ENCODE results near the gene EPB41L2. TPM values are rescaled to one million over a fixed set of nuclear protein-coding genes. Genes with fewer than 3 reads are reported as not detected.

EPB41L2 gene
- total RNA-seq, 3 donors from 2014 or later (not counting 1 experiment from before 2014, with no cell fraction given) = 6.8 to 11.4 (median 11.0) TPM

DNA sequence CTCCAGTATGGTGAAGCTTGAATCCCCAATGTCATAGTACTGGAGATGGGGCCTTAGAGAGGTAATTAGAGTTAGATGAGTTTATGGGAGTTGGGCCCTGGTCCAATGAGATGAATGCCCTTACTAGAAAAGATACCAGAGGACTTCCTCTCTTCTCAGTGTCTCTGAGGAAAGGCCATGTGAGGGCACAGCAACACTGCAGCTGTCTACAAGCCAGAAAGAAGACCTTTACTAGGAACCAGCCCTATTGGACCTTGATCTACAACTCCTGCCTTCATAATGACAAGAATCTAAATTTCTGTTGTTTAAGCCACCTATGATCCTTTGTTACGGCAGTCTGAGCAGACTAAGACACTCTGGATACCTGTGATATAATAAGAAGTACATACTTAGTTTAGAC is 40.9 kb upstream of the EPB41L2 start:
- no peak for TF ChIP-seq CTCF (IDR thresholded peaks at IDR 0.05)
- peaks cover 0 to 7% of the 10 kb centered on the region in 2 donors for H3K27me3 Mint-ChIP-seq (ENCODE audit: low read depth in 2 of 2)

GRCh38 chr6:131103296-131103695 is 40.3 kb upstream of the EPB41L2 start:
- Histone ChIP-seq H3K27me3 (ENCODE audit: control insufficient read depth, insufficient read depth, low read length) (no peaks in the 10 kb centered on the region), H3K4me3 (ENCODE audit: low read length) (no peak overlapping the region), H3K27ac (ENCODE audit: low read length) (no peak overlapping the region), H3K4me1 (ENCODE audit: control insufficient read depth, insufficient read depth, low read length) (no peaks in the 10 kb centered on the region), H3K36me3 (ENCODE audit: control insufficient read depth, insufficient read depth, low read length) (no peaks in the 10 kb centered on the region), H3K9me3 (ENCODE audit: control insufficient read depth, insufficient read depth, low read length) (no peaks in the 10 kb centered on the region)
- H3K4me1 Mint-ChIP-seq = no peaks in the 10 kb centered on the region
- no peaks in the 10 kb centered on the region for H3K9me3 Mint-ChIP-seq
- no peaks in the 10 kb centered on the region for H3K36me3 Mint-ChIP-seq
- intact Hi-C loops (cut with micrococcal nuclease) = no loop called here
- no peak overlapping the region for H3K4me3 Mint-ChIP-seq
- TF ChIP-seq CTCF (IDR thresholded peaks at IDR 0.05) = no peak
- peaks cover 3 to 12% of the 10 kb centered on the region in 2 donors for H3K27me3 Mint-ChIP-seq (ENCODE audit: low read depth in 2 of 2)
- DNase-seq (no peak), ATAC-seq (no peak)
- 89% methylated on average over 3 of the region's 4 CpGs for WGBS (ENCODE audit: insufficient coverage)
- no peak overlapping the region for H3K27ac Mint-ChIP-seq

More for the DNA sequence above, 40.9 kb upstream of the EPB41L2 start:
- H3K4me3 Mint-ChIP-seq = no peak overlapping the region
- no peak for DNase-seq
- intact Hi-C loops (cut with micrococcal nuclease) = no loop called here
- no peak overlapping the region for H3K27ac ChIP-seq (ENCODE audit: low read length)
- no peaks in the 10 kb centered on the region for H3K4me1 Mint-ChIP-seq
- ATAC-seq = no peak
- no peaks in the 10 kb centered on the region for H3K36me3 ChIP-seq (ENCODE audit: control insufficient read depth, insufficient read depth, low read length)
- no peaks in the 10 kb centered on the region for H3K36me3 Mint-ChIP-seq
- no peaks in the 10 kb centered on the region for H3K27me3 ChIP-seq (ENCODE audit: control insufficient read depth, insufficient read depth, low read length)
- H3K4me1 ChIP-seq (ENCODE audit: control insufficient read depth, insufficient read depth, low read length) = no peaks in the 10 kb centered on the region
- H3K27ac Mint-ChIP-seq = no peak overlapping the region
- no peaks in the 10 kb centered on the region for H3K9me3 Mint-ChIP-seq
- WGBS (ENCODE audit: insufficient coverage) = 100% methylated on average over 1 of the region's 1 CpG
- no peaks in the 10 kb centered on the region for H3K9me3 ChIP-seq (ENCODE audit: control insufficient read depth, insufficient read depth, low read length)
- H3K4me3 ChIP-seq (ENCODE audit: low read length) = no peak overlapping the region

DNA sequence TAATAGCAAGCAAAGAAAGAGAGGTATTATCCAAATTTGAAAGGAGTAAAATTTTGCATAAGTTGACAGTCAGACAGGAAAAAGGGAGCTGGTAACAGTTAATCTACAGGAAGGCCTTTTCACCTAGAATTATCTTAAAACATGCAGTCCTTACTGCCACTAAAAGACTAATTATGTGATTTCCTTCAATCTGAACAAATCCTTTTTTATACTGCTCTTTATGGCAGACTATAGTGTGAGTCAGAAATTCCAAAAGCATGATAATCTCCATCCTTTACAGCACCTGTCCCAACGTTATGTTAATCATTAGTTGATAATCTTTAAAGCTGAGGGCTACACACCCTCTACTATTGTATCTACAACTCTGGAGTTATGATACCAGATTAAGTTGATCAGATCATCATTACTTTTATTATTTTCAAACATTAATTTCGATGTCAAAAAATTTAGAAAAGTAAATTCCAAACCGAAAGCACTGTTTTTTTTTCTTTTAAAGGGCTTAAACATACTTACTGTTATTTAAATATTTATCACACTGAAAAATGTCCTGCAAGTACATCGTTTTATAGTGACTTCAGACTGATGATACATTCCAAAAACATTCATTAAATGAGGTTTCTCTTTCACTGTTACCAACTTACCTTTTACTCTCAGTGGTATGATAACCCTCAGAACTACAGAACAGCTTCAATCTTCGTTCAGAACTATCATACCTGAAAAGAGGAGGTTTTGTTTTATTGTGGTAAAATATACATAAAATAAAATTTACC is 39.1 kb upstream of the EPB41L2 start:
- Histone ChIP-seq H3K4me1 (ENCODE audit: control insufficient read depth, insufficient read depth, low read length) (no peaks in the 10 kb centered on the region), H3K27me3 (ENCODE audit: control insufficient read depth, insufficient read depth, low read length) (no peaks in the 10 kb centered on the region), H3K4me3 (ENCODE audit: low read length) (no peak overlapping the region), H3K9me3 (ENCODE audit: control insufficient read depth, insufficient read depth, low read length) (no peaks in the 10 kb centered on the region), H3K27ac (ENCODE audit: low read length) (no peak overlapping the region), H3K36me3 (ENCODE audit: control insufficient read depth, insufficient read depth, low read length) (no peaks in the 10 kb centered on the region)
- Mint-ChIP-seq H3K27ac (no peak overlapping the region), H3K27me3 (ENCODE audit: low read depth in 2 of 2) (peaks cover 3 to 12% of the 10 kb centered on the region in 2 donors), H3K9me3 (no peaks in the 10 kb centered on the region), H3K4me1 (no peaks in the 10 kb centered on the region), H3K36me3 (no peaks in the 10 kb centered on the region), H3K4me3 (no peak overlapping the region)
- TF ChIP-seq CTCF (IDR thresholded peaks at IDR 0.05) = no peak
- ATAC-seq (no peak), DNase-seq (no peak)
- intact Hi-C loops (cut with micrococcal nuclease) = no loop called here
- 82% methylated on average over 3 of the region's 5 CpGs for WGBS (ENCODE audit: insufficient coverage)

DNA sequence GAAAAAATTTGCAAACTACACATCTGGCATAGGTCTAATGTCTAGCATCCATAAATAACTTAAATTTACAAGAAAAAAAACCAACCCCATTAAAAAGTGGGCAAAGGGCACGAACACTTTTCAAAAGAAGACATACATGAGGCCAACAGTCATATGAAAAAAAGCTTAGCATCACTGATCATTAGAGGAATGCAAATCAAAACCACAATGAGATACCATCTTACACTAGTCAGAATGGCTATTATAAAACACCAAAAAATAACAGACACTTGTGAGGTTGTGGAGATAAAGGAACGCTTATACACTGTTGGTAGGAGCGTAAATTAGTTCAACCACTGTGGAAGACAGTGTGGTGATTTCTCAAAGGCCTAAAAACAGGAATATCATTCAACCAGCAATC is 33.7 kb upstream of the EPB41L2 start:
- DNase-seq (no peak), ATAC-seq (no peak)
- TF ChIP-seq CTCF (IDR thresholded peaks at IDR 0.05) = no peak
- no peaks in the 10 kb centered on the region for H3K4me1 Mint-ChIP-seq
- no peaks in the 10 kb centered on the region for H3K36me3 ChIP-seq (ENCODE audit: control insufficient read depth, insufficient read depth, low read length)
- WGBS (ENCODE audit: insufficient coverage) = 50% methylated on average over 1 of the region's 3 CpGs
- no peaks in the 10 kb centered on the region for H3K4me1 ChIP-seq (ENCODE audit: control insufficient read depth, insufficient read depth, low read length)
- H3K9me3 ChIP-seq (ENCODE audit: control insufficient read depth, insufficient read depth, low read length) = no peaks in the 10 kb centered on the region
- peaks cover 7 to 40% of the 10 kb centered on the region in 2 donors for H3K27me3 Mint-ChIP-seq (ENCODE audit: low read depth in 2 of 2)
- H3K9me3 Mint-ChIP-seq = no peaks in the 10 kb centered on the region
- H3K4me3 Mint-ChIP-seq = no peak overlapping the region
- intact Hi-C loops (cut with micrococcal nuclease) = no loop called here
- no peak overlapping the region for H3K4me3 ChIP-seq (ENCODE audit: low read length)
- no peak overlapping the region for H3K27ac Mint-ChIP-seq
- no peaks in the 10 kb centered on the region for H3K36me3 Mint-ChIP-seq
- no peaks in the 10 kb centered on the region for H3K27me3 ChIP-seq (ENCODE audit: control insufficient read depth, insufficient read depth, low read length)
- H3K27ac ChIP-seq (ENCODE audit: low read length) = no peak overlapping the region

All from natural killer cell (primary cell).